OCI-LY3 (cell line): ENCODE measurements around the gene CERS2.

Source experiments
- H2AFZ ChIP-seq: fragments of 200-600, 300-600 bp; shearing (Covaris generic); 2 replicates; pipeline ENCODE4 v1.6.0; 2014; ENCODE audit warnings: antibody characterized with exemption, low read depth, low read length
- H3K27ac ChIP-seq: fragments of 200-600, 300-600 bp; sonication (generic); 2 replicates; pipeline ENCODE4 v1.5.1; 2014; ENCODE audit warnings: mild to moderate bottlenecking, low read length, moderate library complexity, mixed read lengths
- H3K27me3 ChIP-seq: fragments of 200-600, 300-600 bp; sonication (generic); 2 replicates; pipeline ENCODE4 v1.6.1; 2014; ENCODE audit warnings: low read depth, low read length, mixed read lengths
- H3K36me3 ChIP-seq: fragments of 200-600, 300-600 bp; sonication (generic); replicated peaks from 2 replicates; pipeline ENCODE3; 2014; ENCODE audit warnings: low read depth, low read length, mixed read lengths
- H3K4me1 ChIP-seq: fragments of 300-600, 200-600 bp; sonication (generic); 2 replicates; pipeline ENCODE4 v1.6.1; 2014; ENCODE audit warnings: low read length, mixed read lengths
- H3K4me2 ChIP-seq: fragments of 200-600, 300-600 bp; sonication (generic); 2 replicates; pipeline ENCODE4 v1.6.1; 2014; ENCODE audit warnings: low read length, mixed read lengths
- H3K4me3 ChIP-seq: fragments of 300-600, 200-600 bp; sonication (generic); 2 replicates; pipeline ENCODE4 v1.5.1; 2014; ENCODE audit warnings: antibody characterized with exemption, mild to moderate bottlenecking, low read length, moderate library complexity
- H3K79me2 ChIP-seq: fragments of 300-600, 200-600 bp; shearing (Covaris generic); 2 replicates; pipeline ENCODE4 v1.6.1; 2014; ENCODE audit warnings: mild to moderate bottlenecking, low read length, mixed read lengths
- H3K9ac ChIP-seq: fragments of 300-600, 200-600 bp; shearing (Covaris generic); 2 replicates; pipeline ENCODE4 v1.6.0; 2014; ENCODE audit warnings: mild to moderate bottlenecking, low read length, moderate library complexity
- H3K9me3 ChIP-seq: fragments of 200-600, 300-600 bp; shearing (Covaris generic); 2 replicates; pipeline ENCODE4 v1.6.1; 2014; ENCODE audit warnings: low read length, mixed read lengths; ENCODE audit not compliant: insufficient read depth
- H4K20me1 ChIP-seq: fragments of 200-600, 300-600 bp; sonication (generic); 2 replicates; pipeline ENCODE4 v1.6.1; 2016; ENCODE audit warnings: low read length, mixed read lengths; ENCODE audit not compliant: insufficient read depth
- CTCF ChIP-seq: fragments of 200-600, 300-600 bp; sonication (generic); IDR thresholded peaks from 2 replicates; pipeline ENCODE4 v1.5.1; 2014; ENCODE audit warnings: antibody characterized with exemption, low read length, low read depth
- EZH2phosphoT487 ChIP-seq: fragments of 200-600 bp; shearing (Covaris generic); IDR thresholded peaks from 2 replicates; pipeline ENCODE4 v1.6.1; 2018; ENCODE audit warnings: antibody characterized with exemption, mixed run types, low read depth

CERS2 gene

GRCh38 chr1:150974580-150975478 lies at the start of gene CERS2:
Gene CERS2, minus strand, starts transcription at chr1:150974835. Its CDS starts 5,745 bp downstream, at chr1:150969090.
- Histone ChIP-seq H3K4me1 (peaks cover 53% of the 10 kb centered on the region), H2AFZ (peak within 1 kb of the TSS; percentile 62)

GRCh38 chr1:151013518-151013917 lies 38.9 kb upstream of the CERS2 start:
- Histone ChIP-seq H3K9me3 (no peaks in the 10 kb centered on the region), H2AFZ (no peak overlapping the region), H3K4me2 (no peak overlapping the region), H3K79me2 (peaks cover 12% of the 10 kb centered on the region; the same call in 1 of the 2 replicates), H3K27ac (no peak overlapping the region), H3K4me1 (peaks cover 11% of the 10 kb centered on the region), H3K9ac (no peak overlapping the region), H3K4me3 (no peak overlapping the region), H3K27me3 (no peaks in the 10 kb centered on the region), H4K20me1 (no peaks in the 10 kb centered on the region), H3K36me3 (peaks cover 2% of the 10 kb centered on the region)
- TF ChIP-seq CTCF (no peak), EZH2phosphoT487 (no peak)

More at GRCh38 chr1:150974580-150975478, at the start of gene CERS2:
- H3K9me3 ChIP-seq: no peaks in the 10 kb centered on the region
- H4K20me1 ChIP-seq: peaks cover 34% of the 10 kb centered on the region
- peaks cover 64% of the 10 kb centered on the region for H3K79me2 ChIP-seq
- H3K9ac ChIP-seq: peak within 1 kb of the TSS; percentile 87
- peak within 1 kb of the TSS; percentile 87 for H3K4me3 ChIP-seq
- TF ChIP-seq EZH2phosphoT487: no peak
- no peak for TF ChIP-seq CTCF
- peaks cover 2% of the 10 kb centered on the region for H3K36me3 ChIP-seq
- no peaks in the 10 kb centered on the region for H3K27me3 ChIP-seq
- peak within 1 kb of the TSS; percentile 97 for H3K4me2 ChIP-seq
- peak within 1 kb of the TSS; percentile 57 for H3K27ac ChIP-seq

GRCh38 chr1:151012684-151013471 lies 38.2 kb upstream of the CERS2 start:
- no peak overlapping the region for H3K9ac ChIP-seq
- H3K4me2 ChIP-seq: no peak overlapping the region
- H3K79me2 ChIP-seq: peaks cover 14% of the 10 kb centered on the region; the same call in 1 of the 2 replicates
- H3K36me3 ChIP-seq: no peaks in the 10 kb centered on the region
- H2AFZ ChIP-seq: no peak overlapping the region
- H3K9me3 ChIP-seq: no peaks in the 10 kb centered on the region
- peaks cover 12% of the 10 kb centered on the region for H3K4me1 ChIP-seq
- H4K20me1 ChIP-seq: no peaks in the 10 kb centered on the region
- no peak overlapping the region for H3K27ac ChIP-seq
- no peak overlapping the region for H3K4me3 ChIP-seq
- TF ChIP-seq CTCF (no peak), EZH2phosphoT487 (no peak)
- H3K27me3 ChIP-seq: no peaks in the 10 kb centered on the region
